DND-41 (cell line): ENCODE measurements around the gene OGG1.

Source experiments
- EZH2 ChIP-seq: IDR thresholded peaks from 3 replicates; pipeline ENCODE4 v1.6.1; 2012; ENCODE audit warnings: borderline replicate concordance, low read depth, mild to moderate bottlenecking, moderate library complexity, low read length, inconsistent platforms; ENCODE audit not compliant: severe bottlenecking
- TF ChIP-seq, protein P1 (sequence below): IDR thresholded peaks from 2 replicates; pipeline ENCODE4 v1.5.1; 2012; ENCODE audit warnings: borderline replicate concordance, low read length, moderate library complexity, mild to moderate bottlenecking; ENCODE audit not compliant: poor library complexity, severe bottlenecking; ENCODE audit errors: extremely low read depth

DNA sequence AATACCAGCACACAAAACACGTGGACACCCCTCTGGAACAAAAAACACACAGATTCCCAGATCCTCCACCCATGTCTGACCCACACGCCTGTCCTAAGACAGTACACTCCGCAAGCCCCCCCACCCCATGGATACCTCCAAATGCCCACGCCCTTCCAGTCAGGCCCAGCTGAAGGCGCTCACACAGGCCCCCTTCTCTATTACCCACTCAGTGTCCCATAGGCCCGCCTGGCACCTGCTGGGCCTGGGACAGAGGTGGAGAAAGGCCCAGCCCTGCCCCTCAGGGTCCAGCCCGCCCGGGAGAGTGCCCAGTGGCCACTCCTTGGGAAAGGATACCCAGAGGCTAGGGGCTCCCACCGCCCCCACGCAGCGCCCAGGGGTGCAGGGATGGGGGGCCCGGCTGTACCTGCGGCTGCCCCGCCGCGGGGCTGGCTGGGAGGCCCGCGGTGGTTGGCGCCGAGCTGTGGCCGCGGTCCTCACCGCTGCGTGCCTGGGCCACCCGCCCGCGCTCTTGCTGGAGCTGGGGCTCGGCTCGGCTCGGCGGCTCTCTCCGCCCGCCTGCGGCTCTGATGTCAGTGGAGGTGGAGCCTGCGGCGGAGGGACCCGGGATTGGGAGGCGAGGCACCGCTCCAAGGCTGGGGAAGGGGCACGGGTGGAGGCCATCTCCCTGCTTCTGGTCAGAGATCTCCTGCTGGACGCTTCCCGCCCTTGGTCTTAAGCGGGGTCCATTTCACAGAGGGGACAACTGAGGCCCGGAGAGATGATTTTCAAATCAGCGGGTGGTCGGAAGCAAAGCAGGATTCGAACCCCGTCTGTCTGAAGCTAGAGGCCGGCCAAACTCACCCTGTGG is 19.9 kb downstream of the OGG1 start, which contains the start of gene CAMK1:
- TF ChIP-seq EZH2 = no peak
- TF ChIP-seq, protein P1, sequence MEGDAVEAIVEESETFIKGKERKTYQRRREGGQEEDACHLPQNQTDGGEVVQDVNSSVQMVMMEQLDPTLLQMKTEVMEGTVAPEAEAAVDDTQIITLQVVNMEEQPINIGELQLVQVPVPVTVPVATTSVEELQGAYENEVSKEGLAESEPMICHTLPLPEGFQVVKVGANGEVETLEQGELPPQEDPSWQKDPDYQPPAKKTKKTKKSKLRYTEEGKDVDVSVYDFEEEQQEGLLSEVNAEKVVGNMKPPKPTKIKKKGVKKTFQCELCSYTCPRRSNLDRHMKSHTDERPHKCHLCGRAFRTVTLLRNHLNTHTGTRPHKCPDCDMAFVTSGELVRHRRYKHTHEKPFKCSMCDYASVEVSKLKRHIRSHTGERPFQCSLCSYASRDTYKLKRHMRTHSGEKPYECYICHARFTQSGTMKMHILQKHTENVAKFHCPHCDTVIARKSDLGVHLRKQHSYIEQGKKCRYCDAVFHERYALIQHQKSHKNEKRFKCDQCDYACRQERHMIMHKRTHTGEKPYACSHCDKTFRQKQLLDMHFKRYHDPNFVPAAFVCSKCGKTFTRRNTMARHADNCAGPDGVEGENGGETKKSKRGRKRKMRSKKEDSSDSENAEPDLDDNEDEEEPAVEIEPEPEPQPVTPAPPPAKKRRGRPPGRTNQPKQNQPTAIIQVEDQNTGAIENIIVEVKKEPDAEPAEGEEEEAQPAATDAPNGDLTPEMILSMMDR = no peak
